Calu3 (cell line): ENCODE measurements around the gene FAM3C. TPM values are rescaled to one million over a fixed set of nuclear protein-coding genes. Genes with fewer than 3 reads are reported as not detected.
A peak's percentile ranks its signal among the peaks of the same experiment; 100 is the strongest.

ENCODE experiments used
- BruUV-seq: library from RNA; stranded (reverse); fragments of 400-500 nt; replicated peaks from 2 replicates; lab custom pipeline; 2021; lab: Mats Ljungman, UMichigan
- CTCF ChIA-PET: fragments of 300-600 bp; sonication (Branson Sonifier 250); formaldehyde crosslinking; loops from one replicate; lab custom pipeline; 2022; ENCODE audit warnings: antibody characterized with exemption; lab: Charles Lee
- DNase-seq: peaks from one replicate; pipeline ENCODE4 v3.0.0; 2022
- H3K27ac Mint-ChIP-seq: one replicate; pipeline ENCODE4 v1.8.0; 2022; ENCODE audit warnings: mixed read lengths; ENCODE audit not compliant: unreplicated experiment
- H3K27me3 Mint-ChIP-seq: one replicate; pipeline ENCODE4 v1.8.0; 2022; ENCODE audit warnings: mixed read lengths; ENCODE audit not compliant: unreplicated experiment
- H3K36me3 Mint-ChIP-seq: one replicate; pipeline ENCODE4 v1.8.0; 2022; ENCODE audit warnings: mild to moderate bottlenecking, moderate library complexity, mixed read lengths; ENCODE audit not compliant: insufficient read depth, unreplicated experiment
- H3K4me1 Mint-ChIP-seq: one replicate; pipeline ENCODE4 v1.8.0; 2022; ENCODE audit warnings: mild to moderate bottlenecking, low read depth, mixed read lengths; ENCODE audit not compliant: unreplicated experiment
- H3K4me3 Mint-ChIP-seq: one replicate; pipeline ENCODE4 v1.8.0; 2022; ENCODE audit warnings: mild to moderate bottlenecking, low read depth, moderate library complexity, mixed read lengths; ENCODE audit not compliant: unreplicated experiment
- H3K9me3 Mint-ChIP-seq: one replicate; pipeline ENCODE4 v1.8.0; 2022; ENCODE audit warnings: low read depth, mixed read lengths; ENCODE audit not compliant: unreplicated experiment
- CTCF ChIP-seq: fragments of 200-600 bp; IDR thresholded peaks from one replicate; pipeline ENCODE4 v1.8.0; 2022; ENCODE audit warnings: antibody characterized with exemption; ENCODE audit not compliant: unreplicated experiment
- intact Hi-C: fragments of 100-400 bp; cut with micrococcal nuclease; formaldehyde crosslinking; loops from one replicate; pipeline ENCODE4 v1.10.0; 2022; ENCODE audit not compliant: unreplicated experiment
- total RNA-seq: library from RNA; stranded (reverse); gene quantifications from 2 replicates; pipeline ENCODE4 v1.2.3, GENCODE V29; 2022

Gene FAM3C
- total RNA-seq, 1 experiment from 2014 or later: 206 TPM

DNA sequence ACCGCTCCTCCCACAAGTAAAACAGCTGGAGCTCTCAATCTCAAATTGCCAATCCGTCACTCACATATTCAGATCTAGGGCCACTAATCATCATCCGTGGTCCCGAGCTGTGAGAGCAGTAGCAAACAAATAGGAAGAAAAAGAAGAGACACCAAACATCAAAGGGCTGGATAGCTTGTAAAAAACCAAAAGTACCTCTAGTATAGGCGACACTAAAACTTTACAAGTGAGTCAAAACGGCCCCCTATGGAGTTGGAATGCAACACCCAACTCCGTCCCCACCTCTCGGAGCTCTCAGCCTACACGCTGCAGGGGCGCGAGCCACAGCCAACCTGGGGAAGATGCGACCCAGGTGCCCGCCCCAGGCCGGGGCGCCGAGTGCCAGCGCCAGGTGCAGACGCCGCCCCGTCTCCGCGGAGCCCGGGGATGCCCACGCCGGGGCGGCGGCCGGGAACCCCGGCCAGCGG is 581 bp downstream of the FAM3C start:
- no TSS peak for BruUV-seq
- Mint-ChIP-seq H3K9me3 (peaks cover 4% of the 10 kb centered on the region), H3K36me3 (peaks cover 51% of the 10 kb centered on the region), H3K27ac (peak overlapping the region; percentile 67), H3K27me3 (no peaks in the 10 kb centered on the region), H3K4me1 (peaks cover 25% of the 10 kb centered on the region), H3K4me3 (peak overlapping the region; percentile 80)
- DNase-seq: peak; percentile 36
- CTCF ChIA-PET: interaction anchor here (0.6 to 1.8 kb wide), 10 partner anchors 9 to 599 kb away, joined by 3 to 12 read pairs (median 6); no protein-coding TSS in a partner anchor
- no peak for TF ChIP-seq CTCF
- intact Hi-C loops: loop anchor here (5.0 kb wide), 1 partner anchor 42 kb away; no protein-coding TSS in a partner anchor

DNA sequence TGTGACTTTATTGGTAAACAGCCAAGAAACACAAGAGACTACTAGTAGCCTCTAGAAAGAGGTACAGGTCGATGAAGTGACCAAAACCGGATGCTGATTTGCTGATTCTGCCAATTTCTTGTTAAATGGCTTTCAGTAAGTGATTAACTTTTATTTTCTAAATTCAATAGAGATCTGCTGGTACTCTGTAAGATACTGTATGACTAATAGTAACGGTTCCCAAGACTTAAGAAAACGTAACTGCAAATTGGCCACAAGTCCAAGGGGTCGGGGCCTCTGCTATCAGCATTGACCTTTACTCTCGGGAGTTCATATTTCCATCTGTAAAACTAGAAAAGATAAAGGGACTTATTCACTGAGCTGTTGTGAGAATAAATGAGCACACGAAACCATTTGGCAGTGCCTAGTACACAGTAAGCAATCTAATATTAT is 1.4 kb downstream of the FAM3C start:
- no TSS peak for BruUV-seq
- Mint-ChIP-seq H3K4me3 (peak overlapping the region; percentile 80), H3K27me3 (no peaks in the 10 kb centered on the region), H3K27ac (peak overlapping the region; percentile 77), H3K36me3 (peaks cover 54% of the 10 kb centered on the region), H3K9me3 (peaks cover 4% of the 10 kb centered on the region), H3K4me1 (peaks cover 33% of the 10 kb centered on the region)
- intact Hi-C loops: loop anchor here (1.0 to 5.0 kb wide), 2 partner anchors 43 to 150 kb away; no protein-coding TSS in a partner anchor
- TF ChIP-seq CTCF: no peak
- peak; percentile 22 for DNase-seq
- CTCF ChIA-PET: interaction anchor here (1.2 to 1.8 kb wide), 2 partner anchors 77 to 599 kb away, joined by 3 to 6 read pairs; no protein-coding TSS in a partner anchor

GRCh38 chr7:121393005-121393366 is 3.1 kb downstream of the FAM3C start:
- peak overlapping the region; percentile 32 for H3K4me3 Mint-ChIP-seq
- no peak for TF ChIP-seq CTCF
- BruUV-seq: no TSS peak
- no peaks in the 10 kb centered on the region for H3K27me3 Mint-ChIP-seq
- peaks cover 42% of the 10 kb centered on the region for H3K4me1 Mint-ChIP-seq
- H3K9me3 Mint-ChIP-seq: peaks cover 4% of the 10 kb centered on the region
- H3K27ac Mint-ChIP-seq: no peak overlapping the region
- CTCF ChIA-PET: no interaction called here
- peaks cover 69% of the 10 kb centered on the region for H3K36me3 Mint-ChIP-seq
- intact Hi-C loops: no loop called here
- no peak for DNase-seq

GRCh38 chr7:121392277-121393004 is 3.7 kb downstream of the FAM3C start:
- Mint-ChIP-seq H3K4me3 (peak overlapping the region; percentile 32), H3K4me1 (peaks cover 42% of the 10 kb centered on the region), H3K36me3 (peaks cover 70% of the 10 kb centered on the region), H3K27ac (no peak overlapping the region), H3K27me3 (no peaks in the 10 kb centered on the region), H3K9me3 (peaks cover 4% of the 10 kb centered on the region)
- no peak for TF ChIP-seq CTCF
- CTCF ChIA-PET: no interaction called here
- BruUV-seq: no TSS peak
- no peak for DNase-seq
- intact Hi-C loops: no loop called here
